Activated CD4-positive, alpha-beta memory T cell treated with anti-CD3 and anti-CD28 coated beads for 36 hours (primary cell): ENCODE results near the gene CASKIN2. TPM values are rescaled to one million over a fixed set of nuclear protein-coding genes. Genes with fewer than 3 reads are reported as not detected.

ENCODE experiments used
- microRNA-seq: library from miRNA; unstranded; fragments of <30 nt; microRNA quantifications from one replicate; pipeline ENCODE4 v1.2.0, GENCODE V29; 2022; ENCODE audit warnings: borderline number of aligned reads, borderline microRNAs expressed, borderline replicate concordance
- total RNA-seq, 2 experiments: library from RNA; stranded (reverse); gene quantifications; one replicate each; pipeline ENCODE4 v1.2.3, GENCODE V29; 2021

Gene CASKIN2
- total RNA-seq, 2 experiments from 2014 or later: 4.7 to 5.3 TPM

Small RNAs within 50 kb of the gene (microRNA-seq; reads per million reads assigned to microRNA genes)
- gene MIR6785: not detected

Other genes with a start within 250 kb of the CASKIN2 start
- gene MIF4GD, start 244.3 kb downstream of the CASKIN2 start, total RNA-seq: 10 to 100 TPM; 50.2 to 57.2 TPM
- gene SLC25A19, start 226.1 kb downstream of the CASKIN2 start, total RNA-seq: 10 to 100 TPM; 57.9 to 62.3 TPM
- gene GRB2, start 109.9 kb downstream of the CASKIN2 start, total RNA-seq: 100 to 1,000 TPM; 174 to 182 TPM
- gene TMEM94, start 58.9 kb downstream of the CASKIN2 start, total RNA-seq: 10 to 100 TPM; 51.4 to 53.0 TPM
- 10 to 100 TPM; 34.9 to 39.7 TPM for gene TSEN54, start 991 bp upstream of the CASKIN2 start, total RNA-seq
- 10 to 100 TPM; 15.6 to 17.1 TPM for gene LLGL2, start 10.2 kb upstream of the CASKIN2 start, total RNA-seq
- 10 to 100 TPM; 16.8 to 20.5 TPM for gene MYO15B, start 72.3 kb upstream of the CASKIN2 start, total RNA-seq
- not detected for gene SMIM5, start 117.9 kb upstream of the CASKIN2 start, total RNA-seq
- gene RECQL5, start 151.6 kb upstream of the CASKIN2 start, total RNA-seq: 10 to 100 TPM; 27.7 to 31.3 TPM
- 10 to 100 TPM; 81.4 to 92.7 TPM for gene SAP30BP, start 151.8 kb upstream of the CASKIN2 start, total RNA-seq
- gene ITGB4, start 205.9 kb upstream of the CASKIN2 start, total RNA-seq: 1 to 10 TPM in 1 of 2 experiments, under 1 TPM in 1; 0.67 to 1.1 TPM
- 10 to 100 TPM; 69.3 to 69.7 TPM for gene GALK1, start 249.7 kb upstream of the CASKIN2 start, total RNA-seq